Muscle layer of duodenum (tissue), 2 donors: ENCODE results near the gene BTNL9.
"Not testable (repeated sequence)": the region's sequence is repeated elsewhere in the genome, so short reads cannot be mapped to it uniquely, and the experiment has no call there.

Experiments used
- H3K27ac ChIP-seq: one replicate; pipeline ENCODE4 v1.7.0; 2013; ENCODE audit warnings: mild to moderate bottlenecking, low read length
- H3K27me3 ChIP-seq: one replicate; pipeline ENCODE4 v1.7.0; 2013; ENCODE audit warnings: low read depth, mild to moderate bottlenecking, control low read depth, low read length
- H3K36me3 ChIP-seq, 2 donors: one replicate each; pipeline ENCODE4 v1.7.0; 2013; ENCODE audit warnings: low read length in 2 of 2, control low read depth in 1 of 2, mild to moderate bottlenecking in 1 of 2; ENCODE audit not compliant: insufficient read depth in 2 of 2, control insufficient read depth in 1 of 2
- H3K4me1 ChIP-seq, 2 donors: one replicate each; pipeline ENCODE4 v1.7.0; 2013; ENCODE audit warnings: low read length in 2 of 2, mild to moderate bottlenecking in 2 of 2, control low read depth in 1 of 2, moderate library complexity in 1 of 2; ENCODE audit not compliant: insufficient read depth in 2 of 2, control insufficient read depth in 1 of 2
- H3K4me3 ChIP-seq, 2 donors: one replicate each; pipeline ENCODE4 v1.7.0; 2013; ENCODE audit warnings: low read length in 2 of 2, low read depth in 1 of 2, mild to moderate bottlenecking in 1 of 2
- H3K9me3 ChIP-seq, 2 donors: one replicate each; pipeline ENCODE4 v1.7.0; 2013; ENCODE audit warnings: low read length in 2 of 2, control low read depth in 1 of 2, mild to moderate bottlenecking in 1 of 2; ENCODE audit not compliant: control insufficient read depth in 1 of 2
- donor health status: healthy.

The BTNL9 gene

DNA sequence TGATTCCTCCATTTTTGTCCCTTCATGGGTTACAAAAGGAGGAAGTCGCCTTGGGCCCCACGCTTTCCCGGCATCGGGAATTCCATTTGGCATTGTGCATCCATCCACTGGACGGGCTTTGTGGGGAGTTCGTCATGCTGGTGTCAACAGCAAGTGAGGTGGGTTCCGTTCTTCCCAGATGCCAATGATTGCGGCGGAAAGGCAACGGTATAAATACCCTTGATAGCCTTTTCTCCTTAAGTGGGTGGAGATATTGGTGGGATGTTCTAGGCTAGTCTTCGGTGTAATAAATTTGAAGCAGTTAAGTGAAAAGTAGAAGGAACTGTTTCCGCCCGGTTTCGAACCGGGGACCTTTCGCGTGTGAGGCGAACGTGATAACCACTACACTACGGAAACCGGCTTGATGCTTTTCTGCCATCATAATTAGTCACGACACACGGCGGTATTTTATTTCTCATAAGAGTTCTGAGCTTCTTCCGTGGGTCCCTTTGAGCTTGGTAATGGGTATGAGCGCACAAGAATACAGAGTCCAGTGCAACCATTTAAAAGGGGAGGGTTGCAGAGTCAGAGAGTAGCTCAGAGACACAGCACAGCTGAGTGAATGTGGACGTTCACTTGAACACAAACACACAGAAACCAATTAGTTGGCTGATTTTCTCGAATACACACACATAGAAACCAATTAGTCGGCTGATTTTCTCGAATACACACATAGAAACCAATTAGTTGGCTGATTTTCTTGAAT, 62.0 kb downstream of the BTNL9 start:
- not testable (repeated sequence) for H3K27ac ChIP-seq, H3K4me1 ChIP-seq, H3K9me3 ChIP-seq, H3K4me3 ChIP-seq, H3K36me3 ChIP-seq
- peaks cover 20% of the 10 kb centered on the region for H3K27me3 ChIP-seq

DNA sequence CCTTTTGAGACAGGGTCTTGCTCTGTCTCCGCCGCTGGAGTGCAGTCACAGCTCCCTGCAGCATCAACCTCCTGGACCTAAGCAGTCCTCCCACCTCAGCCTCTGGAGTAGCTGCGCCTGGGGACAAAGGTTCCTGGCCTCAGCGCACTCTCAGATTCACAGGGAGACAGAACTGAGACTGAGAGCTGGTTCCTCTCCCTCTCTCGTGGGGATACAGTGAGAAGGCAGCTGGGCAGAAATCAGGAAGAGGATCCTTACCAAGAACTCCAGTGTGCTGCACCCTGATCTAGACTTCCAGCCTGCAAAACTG, 64.1 kb downstream of the BTNL9 start:
- not testable (repeated sequence) for H3K4me3 ChIP-seq, H3K36me3 ChIP-seq, H3K9me3 ChIP-seq, H3K4me1 ChIP-seq, H3K27ac ChIP-seq
- H3K27me3 ChIP-seq = peaks cover 30% of the 10 kb centered on the region

DNA sequence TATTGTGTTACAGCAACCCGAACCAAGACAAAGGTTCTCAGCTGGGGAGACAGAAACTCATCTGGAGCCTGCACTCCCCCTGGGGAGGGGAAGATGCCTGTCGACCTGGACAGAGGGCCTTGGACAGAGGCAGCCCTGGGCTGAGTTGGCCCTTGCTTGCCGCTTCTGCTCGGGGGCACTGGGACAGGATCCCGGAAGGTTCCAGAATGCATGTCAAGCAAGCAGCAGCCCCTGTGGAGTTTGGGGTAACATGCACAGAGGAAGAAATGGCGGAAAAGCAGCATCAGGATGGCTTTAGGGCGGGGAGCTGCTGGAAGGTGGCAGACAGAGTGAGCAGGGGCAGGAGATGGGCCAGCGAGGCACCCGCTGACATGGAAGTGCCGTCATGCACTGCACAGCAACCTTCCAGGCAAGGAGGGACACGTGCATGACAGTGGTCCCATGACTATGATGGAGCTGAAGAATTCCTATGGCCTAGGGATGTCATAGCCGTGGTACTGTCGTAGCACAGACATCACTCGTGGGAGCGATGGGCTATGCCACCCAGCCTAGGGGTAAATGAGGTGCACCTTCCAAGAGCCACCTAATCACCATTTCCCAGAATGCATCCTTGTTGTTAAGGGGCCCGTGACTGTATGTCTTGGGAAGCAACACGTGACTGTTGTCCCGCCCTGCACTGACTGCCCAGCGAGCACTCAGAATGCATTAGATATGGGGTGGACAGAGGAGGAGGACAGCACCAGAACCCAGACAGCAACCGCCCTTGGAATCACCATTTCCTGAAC, 64.7 kb downstream of the BTNL9 start:
- not testable (repeated sequence) for H3K36me3 ChIP-seq, H3K4me1 ChIP-seq, H3K4me3 ChIP-seq, H3K27ac ChIP-seq, H3K9me3 ChIP-seq
- peaks cover 30% of the 10 kb centered on the region for H3K27me3 ChIP-seq

DNA sequence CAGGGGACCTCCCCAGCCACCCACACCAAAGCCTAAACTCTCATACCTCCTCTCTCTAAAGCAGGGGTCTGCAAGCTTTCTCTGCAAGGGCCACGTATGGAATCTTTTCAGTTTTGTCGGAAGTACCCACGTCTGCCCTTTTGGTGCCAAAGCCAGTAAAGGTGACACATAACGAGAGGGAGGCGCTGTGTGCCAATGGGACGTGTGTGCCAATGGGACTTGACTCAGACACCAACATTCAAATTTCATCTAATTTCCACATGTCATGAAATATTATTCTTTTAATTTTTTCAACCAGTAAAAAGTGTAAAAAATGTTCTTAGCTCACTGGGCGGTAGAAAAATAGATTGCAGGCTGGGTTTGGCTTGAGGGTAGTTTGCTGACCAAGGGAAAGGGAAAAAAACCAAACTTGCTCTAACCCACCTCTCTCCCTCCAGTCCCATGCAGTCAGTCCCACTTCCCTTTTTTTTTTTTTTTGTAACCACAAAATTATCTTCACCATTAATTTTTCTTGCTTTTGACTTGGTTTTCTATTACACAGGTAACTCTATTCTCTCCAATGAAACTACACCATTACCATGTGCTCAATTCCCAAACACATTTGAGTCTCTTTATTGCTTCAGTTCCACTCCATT, 65.4 kb downstream of the BTNL9 start:
- Histone ChIP-seq H3K4me1 (peaks cover 0 to 1% of the 10 kb centered on the region in 2 donors), H3K27ac (no peak overlapping the region), H3K27me3 (peaks cover 25% of the 10 kb centered on the region), H3K36me3 (no peaks in the 10 kb centered on the region), H3K9me3 (no peaks in the 10 kb centered on the region), H3K4me3 (no peak overlapping the region)

DNA sequence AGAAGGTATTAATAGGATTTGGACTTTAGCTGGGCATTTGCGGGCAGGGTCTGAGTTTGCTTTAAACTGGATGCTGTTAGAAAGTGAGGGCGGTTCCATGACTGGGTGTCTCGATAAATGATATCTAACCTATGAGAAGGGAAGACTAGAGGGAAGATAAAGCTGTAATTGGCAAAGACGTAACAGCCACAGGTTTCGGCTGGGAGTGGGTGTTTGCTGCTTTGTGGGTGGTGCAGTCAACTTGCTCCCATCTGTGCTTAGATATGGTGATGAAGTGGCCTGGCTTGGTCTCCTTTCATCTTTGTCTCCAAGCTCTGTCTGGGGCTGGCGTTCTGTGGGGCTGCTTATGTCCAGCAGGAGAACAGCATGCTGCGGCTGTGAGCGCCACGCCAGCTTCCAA, 67.6 kb downstream of the BTNL9 start:
- no peaks in the 10 kb centered on the region for H3K4me1 ChIP-seq
- no peak overlapping the region for H3K4me3 ChIP-seq
- H3K27ac ChIP-seq = no peak overlapping the region
- peaks cover 25% of the 10 kb centered on the region for H3K27me3 ChIP-seq
- H3K9me3 ChIP-seq = no peaks in the 10 kb centered on the region
- H3K36me3 ChIP-seq = no peaks in the 10 kb centered on the region

DNA sequence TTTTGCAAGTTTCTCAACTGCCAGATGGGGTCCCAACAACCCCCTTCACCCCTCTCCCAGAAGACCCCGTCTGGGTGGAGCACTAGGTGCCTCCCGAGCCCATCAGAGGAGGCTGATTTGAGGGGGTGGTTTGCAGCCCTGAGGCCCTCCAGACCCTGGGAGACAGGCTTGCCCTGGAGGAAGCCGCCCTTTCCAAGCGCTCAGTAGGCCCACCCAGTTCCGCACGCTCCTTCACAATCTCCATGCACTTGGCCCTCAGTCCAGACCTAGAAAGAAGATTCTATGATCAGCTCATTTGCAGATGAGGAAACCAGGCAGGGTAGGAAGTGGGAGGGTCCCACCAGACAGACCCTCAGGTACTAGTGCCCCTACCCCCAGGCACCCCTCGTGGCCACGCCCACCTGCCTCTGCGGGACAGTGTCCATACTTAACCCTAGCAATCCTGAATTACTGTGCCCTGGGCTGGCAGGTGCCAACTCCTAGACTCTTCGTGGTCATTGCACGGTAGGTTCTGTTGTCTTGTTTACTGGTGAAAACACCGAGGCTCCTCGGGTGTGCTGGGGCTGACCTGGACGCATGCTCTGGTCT, 68.6 kb downstream of the BTNL9 start:
- Histone ChIP-seq H3K4me3 (no peak overlapping the region), H3K4me1 (no peaks in the 10 kb centered on the region), H3K9me3 (no peaks in the 10 kb centered on the region), H3K27ac (no peak overlapping the region), H3K36me3 (no peaks in the 10 kb centered on the region), H3K27me3 (peaks cover 25% of the 10 kb centered on the region)

DNA sequence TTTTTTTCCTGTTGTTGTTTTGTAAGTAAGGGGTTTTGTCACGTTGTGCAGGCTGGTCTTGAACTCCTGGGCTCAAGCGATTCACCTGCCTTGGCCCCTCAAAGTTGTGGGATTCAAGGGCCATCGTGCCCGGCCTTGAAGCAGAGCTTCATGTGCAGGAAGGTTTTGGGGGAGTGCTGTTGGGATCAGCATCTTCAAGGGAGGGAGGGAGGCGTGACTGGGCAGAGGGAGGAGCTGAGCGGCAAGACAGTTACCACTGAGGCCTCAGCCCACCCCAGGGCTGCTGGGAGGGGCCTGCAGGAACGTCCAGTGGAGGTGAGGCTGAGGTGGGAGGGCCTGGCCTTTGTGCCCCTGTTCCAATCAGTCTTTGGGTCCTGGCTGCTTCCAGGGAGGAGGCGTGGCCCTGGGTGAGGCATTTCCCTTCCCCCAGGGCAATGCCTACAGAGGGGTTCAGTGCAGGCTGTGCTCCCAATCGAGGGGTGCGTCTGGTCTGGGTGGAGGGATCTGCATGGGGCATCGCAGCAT, 69.5 kb downstream of the BTNL9 start:
- no peaks in the 10 kb centered on the region for H3K36me3 ChIP-seq
- no peak overlapping the region for H3K4me3 ChIP-seq
- no peaks in the 10 kb centered on the region for H3K4me1 ChIP-seq
- peaks cover 24% of the 10 kb centered on the region for H3K27me3 ChIP-seq
- H3K9me3 ChIP-seq = no peaks in the 10 kb centered on the region
- no peak overlapping the region for H3K27ac ChIP-seq

DNA sequence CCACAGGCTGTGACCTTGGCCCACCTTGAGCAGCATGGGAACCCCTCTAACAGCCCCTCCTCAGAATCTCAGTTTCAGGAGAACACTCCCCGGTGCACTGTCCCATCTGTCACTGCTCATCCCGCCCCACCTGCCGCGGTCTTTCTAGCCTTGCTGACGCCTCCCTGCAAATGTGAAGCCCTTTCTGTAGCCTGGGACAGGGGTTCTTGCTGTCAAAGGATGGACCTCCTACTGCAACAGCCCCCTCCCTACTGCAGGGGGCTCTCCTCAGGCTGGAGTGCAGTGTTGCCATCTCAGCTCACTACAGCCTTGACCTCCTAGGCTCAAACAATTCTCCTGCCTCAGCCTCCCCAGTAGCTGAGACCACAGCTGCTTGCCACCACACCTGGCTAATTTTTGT, 70.9 kb downstream of the BTNL9 start:
- no peak overlapping the region for H3K4me3 ChIP-seq
- H3K27ac ChIP-seq = no peak overlapping the region
- H3K27me3 ChIP-seq = peaks cover 37% of the 10 kb centered on the region
- H3K4me1 ChIP-seq = peaks cover 0 to 7% of the 10 kb centered on the region in 2 donors
- H3K9me3 ChIP-seq = no peaks in the 10 kb centered on the region
- no peaks in the 10 kb centered on the region for H3K36me3 ChIP-seq
